A673 (cell line): ENCODE data around the gene FAM13A. TPM values are rescaled to one million over a fixed set of nuclear protein-coding genes. Genes with fewer than 3 reads are reported as not detected.

Experiments
- BruUV-seq: library from RNA; stranded (reverse); fragments of 400-500 nt; replicated peaks from 2 replicates; lab custom pipeline; 2021; lab: Mats Ljungman, UMichigan
- CTCF ChIA-PET: fragments of 300-600 bp; sonication (Branson Sonifier 250); formaldehyde crosslinking; loops from one replicate; lab custom pipeline; 2022; ENCODE audit warnings: antibody characterized with exemption; lab: Charles Lee
- POLR2A ChIA-PET: fragments of 300-600 bp; sonication (Branson Sonifier 250); formaldehyde crosslinking; loops from one replicate; lab custom pipeline; 2022; ENCODE audit warnings: antibody characterized with exemption; ENCODE audit not compliant: low non-redundant PET; lab: Charles Lee
- DNase-seq: peaks from one replicate; pipeline ENCODE4 v3.0.0-alpha.2; 2015; ENCODE audit warnings: low spot score
- H3K27ac ChIP-seq: fragments of 200-600 bp; sonication (generic); 2 replicates; pipeline ENCODE4 v1.5.1; 2016; ENCODE audit warnings: mixed run types, low read depth, mild to moderate bottlenecking, mixed read lengths, antibody characterized with exemption, low read length; ENCODE audit not compliant: poor library complexity, severe bottlenecking
- H3K27me3 ChIP-seq: fragments of 200-600 bp; sonication (generic); replicated peaks from 2 replicates; pipeline ENCODE4 v1.6.1; 2017; ENCODE audit warnings: mixed run types, low read depth, mild to moderate bottlenecking, mixed read lengths, antibody characterized with exemption, low read length; ENCODE audit not compliant: insufficient read depth, poor library complexity
- H3K36me3 ChIP-seq: fragments of 200-600 bp; sonication (generic); 2 replicates; pipeline ENCODE4 v1.6.1; 2016; ENCODE audit warnings: mixed run types, mild to moderate bottlenecking, mixed read lengths, antibody characterized with exemption, low read length; ENCODE audit not compliant: insufficient read depth, poor library complexity, severe bottlenecking
- H3K4me1 ChIP-seq: fragments of 200-600 bp; sonication (generic); 2 replicates; pipeline ENCODE4 v1.6.1; 2017; ENCODE audit warnings: mixed run types, mild to moderate bottlenecking, mixed read lengths, antibody characterized with exemption, low read length; ENCODE audit not compliant: insufficient read depth, poor library complexity, severe bottlenecking
- H3K4me3 ChIP-seq: fragments of 200-600 bp; sonication (generic); 2 replicates; pipeline ENCODE4 v1.5.1; 2016; ENCODE audit warnings: low read depth, mixed run types, mild to moderate bottlenecking, mixed read lengths, low read length; ENCODE audit not compliant: poor library complexity, severe bottlenecking
- H3K9me3 ChIP-seq: fragments of 200-600 bp; sonication (generic); 2 replicates; pipeline ENCODE4 v1.6.1; 2016; ENCODE audit warnings: mixed run types, low read depth, mild to moderate bottlenecking, mixed read lengths, antibody characterized with exemption, low read length; ENCODE audit not compliant: poor library complexity, severe bottlenecking
- EZH2 ChIP-seq: fragments of 200-600 bp; sonication (generic); IDR thresholded peaks from 2 replicates; pipeline ENCODE4 v1.6.1; 2017; ENCODE audit warnings: borderline replicate concordance, low read depth, mild to moderate bottlenecking, mixed read lengths, antibody characterized with exemption, low read length; ENCODE audit not compliant: poor library complexity, severe bottlenecking
- intact Hi-C: fragments of 100-400 bp; cut with micrococcal nuclease; formaldehyde crosslinking; loops from one replicate; pipeline ENCODE4 v1.10.0; 2022; ENCODE audit not compliant: unreplicated experiment
- total RNA-seq: library from RNA; stranded (reverse); gene quantifications from 2 replicates; pipeline ENCODE4 v1.2.3, GENCODE V29; 2021
- TF ChIP-seq, protein P1 (sequence below): fragments of 300-800, 200-600 bp; sonication (generic); conservative IDR thresholded peaks from 2 replicates; pipeline ENCODE4 v1.5.1; 2017; ENCODE audit warnings: low read depth, mild to moderate bottlenecking, antibody characterized with exemption, low read length, moderate library complexity, mixed read lengths

FAM13A gene
- total RNA-seq, 1 experiment from 2014 or later, result 15.5 TPM

GRCh38 chr4:88985088-88985773, 71.8 kb downstream of the FAM13A start:
- no peak for TF ChIP-seq EZH2
- TF ChIP-seq, protein P1, sequence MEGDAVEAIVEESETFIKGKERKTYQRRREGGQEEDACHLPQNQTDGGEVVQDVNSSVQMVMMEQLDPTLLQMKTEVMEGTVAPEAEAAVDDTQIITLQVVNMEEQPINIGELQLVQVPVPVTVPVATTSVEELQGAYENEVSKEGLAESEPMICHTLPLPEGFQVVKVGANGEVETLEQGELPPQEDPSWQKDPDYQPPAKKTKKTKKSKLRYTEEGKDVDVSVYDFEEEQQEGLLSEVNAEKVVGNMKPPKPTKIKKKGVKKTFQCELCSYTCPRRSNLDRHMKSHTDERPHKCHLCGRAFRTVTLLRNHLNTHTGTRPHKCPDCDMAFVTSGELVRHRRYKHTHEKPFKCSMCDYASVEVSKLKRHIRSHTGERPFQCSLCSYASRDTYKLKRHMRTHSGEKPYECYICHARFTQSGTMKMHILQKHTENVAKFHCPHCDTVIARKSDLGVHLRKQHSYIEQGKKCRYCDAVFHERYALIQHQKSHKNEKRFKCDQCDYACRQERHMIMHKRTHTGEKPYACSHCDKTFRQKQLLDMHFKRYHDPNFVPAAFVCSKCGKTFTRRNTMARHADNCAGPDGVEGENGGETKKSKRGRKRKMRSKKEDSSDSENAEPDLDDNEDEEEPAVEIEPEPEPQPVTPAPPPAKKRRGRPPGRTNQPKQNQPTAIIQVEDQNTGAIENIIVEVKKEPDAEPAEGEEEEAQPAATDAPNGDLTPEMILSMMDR, result no peak
- Histone ChIP-seq H3K27ac (no peak overlapping the region), H3K9me3 (no peaks in the 10 kb centered on the region), H3K4me1 (no peaks in the 10 kb centered on the region), H3K4me3 (no peak overlapping the region), H3K36me3 (no peaks in the 10 kb centered on the region), H3K27me3 (no peaks in the 10 kb centered on the region)
- POLR2A ChIA-PET, result no interaction called here
- no TSS peak for BruUV-seq
- intact Hi-C loops, result no loop called here
- no peak for DNase-seq
- CTCF ChIA-PET, result no interaction called here

GRCh38 chr4:88982757-88983156, 74.2 kb downstream of the FAM13A start:
- DNase-seq, result no peak
- BruUV-seq, result no TSS peak
- no peaks in the 10 kb centered on the region for H3K4me1 ChIP-seq
- H3K4me3 ChIP-seq, result no peak overlapping the region
- no peaks in the 10 kb centered on the region for H3K9me3 ChIP-seq
- H3K27ac ChIP-seq, result no peak overlapping the region
- ChIA-PET CTCF (no interaction called here), POLR2A (no interaction called here)
- no peaks in the 10 kb centered on the region for H3K27me3 ChIP-seq
- intact Hi-C loops, result no loop called here
- H3K36me3 ChIP-seq, result no peaks in the 10 kb centered on the region
- TF ChIP-seq, protein P1, result no peak
- no peak for TF ChIP-seq EZH2

DNA sequence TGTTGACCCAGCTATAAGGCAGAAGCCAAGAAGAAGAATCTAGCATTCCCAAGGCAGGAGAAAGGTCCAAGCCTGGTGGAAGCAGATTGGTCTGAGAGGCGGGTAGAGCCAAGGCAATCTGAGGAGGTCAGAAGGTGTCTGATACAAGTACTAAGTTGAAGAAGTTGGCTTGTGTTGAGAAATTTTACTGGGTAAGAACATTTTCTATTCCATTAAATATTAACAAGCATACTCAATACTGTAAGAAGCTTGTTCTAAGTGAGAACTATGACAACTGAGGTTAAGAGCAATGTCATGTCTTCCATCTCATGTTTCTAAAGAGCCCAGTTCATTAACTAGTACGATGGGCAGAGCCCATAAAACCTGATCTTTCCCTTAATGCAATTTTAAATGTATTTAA, 75.0 kb downstream of the FAM13A start:
- intact Hi-C loops, result no loop called here
- Histone ChIP-seq H3K36me3 (no peaks in the 10 kb centered on the region), H3K27me3 (no peaks in the 10 kb centered on the region), H3K4me1 (no peaks in the 10 kb centered on the region), H3K27ac (no peak overlapping the region), H3K9me3 (no peaks in the 10 kb centered on the region), H3K4me3 (no peak overlapping the region)
- CTCF ChIA-PET, result no interaction called here
- DNase-seq, result no peak
- POLR2A ChIA-PET, result no interaction called here
- no peak for TF ChIP-seq EZH2
- TF ChIP-seq, protein P1, result no peak
- BruUV-seq, result no TSS peak
